Dendritic cell treated with granulocyte-macrophage colony-stimulating factor and Interleukin-4, amounts not matched to agents 40 ng/mL and 50 ng/mL, for 4 days (primary cell): Measurements from ENCODE around the gene COQ8B.

Experiments used
- H3K27ac Mint-ChIP-seq: one replicate; pipeline ENCODE4 v1.8.0; 2022; ENCODE audit warnings: mild to moderate bottlenecking, mixed read lengths
- H3K27me3 Mint-ChIP-seq: one replicate; pipeline ENCODE4 v1.8.0; 2022; ENCODE audit warnings: mild to moderate bottlenecking, mixed read lengths
- H3K36me3 Mint-ChIP-seq: one replicate; pipeline ENCODE4 v1.8.0; 2022; ENCODE audit warnings: low read depth, mixed read lengths
- H3K4me1 Mint-ChIP-seq: one replicate; pipeline ENCODE4 v1.8.0; 2022; ENCODE audit warnings: low read depth, mixed read lengths
- H3K4me3 Mint-ChIP-seq: one replicate; pipeline ENCODE4 v1.8.0; 2022; ENCODE audit warnings: mild to moderate bottlenecking, moderate library complexity, mixed read lengths
- H3K9me3 Mint-ChIP-seq: one replicate; pipeline ENCODE4 v1.8.0; 2022; ENCODE audit warnings: mixed read lengths
- intact Hi-C: fragments of 100-400 bp; cut with micrococcal nuclease; formaldehyde crosslinking; loops from one replicate; pipeline ENCODE4 v1.15.0; 2022

The COQ8B gene

GRCh38 chr19:40717880-40718773, 1.4 kb upstream of the COQ8B start:
- peak overlapping the region; percentile 95 for H3K27ac Mint-ChIP-seq
- H3K36me3 Mint-ChIP-seq, result peaks cover 34% of the 10 kb centered on the region
- no peaks in the 10 kb centered on the region for H3K27me3 Mint-ChIP-seq
- peaks cover 80% of the 10 kb centered on the region for H3K4me1 Mint-ChIP-seq
- H3K9me3 Mint-ChIP-seq, result no peaks in the 10 kb centered on the region
- intact Hi-C loops, result loop anchor here (10.0 kb wide), 1 partner anchor 57 kb away; the partner anchor contains the start of genes MIA and RAB4B
- peak overlapping the region; percentile 87 for H3K4me3 Mint-ChIP-seq

DNA sequence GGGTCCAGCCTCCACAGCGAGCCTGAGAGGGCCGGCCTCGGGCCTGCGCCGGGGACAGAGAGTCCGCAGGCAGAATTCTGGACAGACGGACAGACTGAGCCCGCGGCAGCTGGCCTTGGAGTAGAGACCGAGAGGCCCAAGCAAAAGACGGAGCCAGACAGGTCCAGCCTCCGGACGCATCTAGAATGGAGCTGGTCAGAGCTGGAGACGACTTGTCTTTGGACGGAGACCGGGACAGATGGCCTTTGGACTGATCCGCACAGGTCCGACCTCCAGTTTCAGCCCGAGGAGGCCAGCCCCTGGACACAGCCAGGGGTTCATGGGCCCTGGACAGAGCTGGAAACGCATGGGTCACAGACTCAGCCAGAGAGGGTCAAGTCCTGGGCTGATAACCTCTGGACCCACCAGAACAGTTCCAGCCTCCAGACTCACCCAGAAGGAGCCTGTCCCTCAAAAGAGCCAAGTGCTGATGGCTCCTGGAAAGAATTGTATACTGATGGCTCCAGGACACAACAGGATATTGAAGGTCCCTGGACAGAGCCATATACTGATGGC, 716 bp upstream of the COQ8B start:
- Mint-ChIP-seq H3K36me3 (peaks cover 31% of the 10 kb centered on the region), H3K9me3 (no peaks in the 10 kb centered on the region), H3K27me3 (no peaks in the 10 kb centered on the region), H3K27ac (peak overlapping the region; percentile 95), H3K4me1 (peaks cover 76% of the 10 kb centered on the region), H3K4me3 (peak overlapping the region; percentile 87)
- intact Hi-C loops, result loop anchor here (10.0 kb wide), 1 partner anchor 57 kb away; the partner anchor contains the start of genes MIA and RAB4B

DNA sequence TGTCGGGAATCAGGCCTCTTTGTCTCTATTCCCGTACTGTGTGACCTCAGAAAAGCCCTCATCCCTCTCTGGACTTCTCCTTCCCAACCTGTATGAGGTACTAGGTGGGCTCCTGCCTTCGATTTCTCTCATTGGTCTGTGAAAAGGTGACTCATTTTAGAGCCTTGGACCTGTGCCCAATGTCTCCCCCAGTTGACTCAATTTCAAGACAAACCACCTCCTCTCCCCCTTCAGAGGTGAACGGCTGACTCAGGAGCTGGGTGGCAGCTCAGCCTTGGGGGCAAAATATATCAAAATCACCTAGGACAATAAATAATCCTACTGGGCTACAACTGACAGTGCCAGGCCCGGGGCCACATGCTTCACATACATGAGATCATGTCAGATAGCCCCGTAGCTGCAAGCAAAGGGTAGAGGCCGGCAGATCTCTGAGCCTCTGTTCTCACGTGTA, 630 bp downstream of the COQ8B start:
- peak overlapping the region; percentile 95 for H3K27ac Mint-ChIP-seq
- H3K27me3 Mint-ChIP-seq, result no peaks in the 10 kb centered on the region
- H3K4me1 Mint-ChIP-seq, result peaks cover 62% of the 10 kb centered on the region
- no peaks in the 10 kb centered on the region for H3K9me3 Mint-ChIP-seq
- H3K4me3 Mint-ChIP-seq, result peak overlapping the region; percentile 88
- peaks cover 37% of the 10 kb centered on the region for H3K36me3 Mint-ChIP-seq
- intact Hi-C loops, result loop anchor here (1.0 to 10.0 kb wide), 2 partner anchors 34 to 59 kb away; partner anchors contain the start of genes ACTMAP, MIA and RAB4B

GRCh38 chr19:40714441-40715299, 2.0 kb downstream of the COQ8B start:
- Mint-ChIP-seq H3K9me3 (no peaks in the 10 kb centered on the region), H3K27me3 (no peaks in the 10 kb centered on the region), H3K4me3 (peak overlapping the region; percentile 88), H3K36me3 (peaks cover 51% of the 10 kb centered on the region), H3K27ac (peak overlapping the region; percentile 95), H3K4me1 (peaks cover 55% of the 10 kb centered on the region)
- intact Hi-C loops, result loop anchor here (10.0 kb wide), 1 partner anchor 60 kb away; the partner anchor contains the start of genes MIA and RAB4B

DNA sequence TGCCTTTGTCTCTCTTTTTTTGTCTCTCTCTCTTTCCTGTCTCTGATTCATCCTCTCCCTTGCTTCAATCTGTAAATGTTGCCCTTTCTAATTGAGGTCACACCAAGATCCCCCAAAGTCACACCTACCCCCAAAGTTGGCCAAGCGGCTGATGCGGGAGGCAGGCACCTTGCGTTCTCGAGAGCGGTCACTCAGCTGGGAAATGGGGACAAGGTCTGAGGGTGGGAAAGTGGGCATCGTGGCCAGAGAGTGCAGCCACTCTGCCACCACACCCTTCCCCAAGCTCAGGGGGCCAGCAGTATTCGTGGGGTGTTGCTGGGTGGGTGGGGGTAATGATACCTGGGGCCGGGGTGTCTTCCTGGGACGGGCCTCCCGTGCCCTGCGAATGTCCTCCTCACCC, 2.7 kb downstream of the COQ8B start:
- H3K36me3 Mint-ChIP-seq, result peaks cover 58% of the 10 kb centered on the region
- no peaks in the 10 kb centered on the region for H3K9me3 Mint-ChIP-seq
- H3K27ac Mint-ChIP-seq, result peak overlapping the region; percentile 95
- H3K4me1 Mint-ChIP-seq, result peaks cover 51% of the 10 kb centered on the region
- intact Hi-C loops, result loop anchor here (10.0 kb wide), 1 partner anchor 61 kb away; the partner anchor contains the start of genes MIA and RAB4B
- no peak overlapping the region for H3K4me3 Mint-ChIP-seq
- no peaks in the 10 kb centered on the region for H3K27me3 Mint-ChIP-seq

- Mint-ChIP-seq H3K4me3 (no peak overlapping the region), H3K27me3 (no peaks in the 10 kb centered on the region), H3K36me3 (peaks cover 81% of the 10 kb centered on the region), H3K9me3 (no peaks in the 10 kb centered on the region), H3K27ac (no peak overlapping the region), H3K4me1 (peaks cover 22% of the 10 kb centered on the region)
- intact Hi-C loops, result loop anchor here (10.0 kb wide), 1 partner anchor 65 kb away; the partner anchor contains the start of genes MIA and RAB4B
Measured at GRCh38 chr19:40709817-40710216, 6.9 kb downstream of the COQ8B start.

- Mint-ChIP-seq H3K4me1 (peaks cover 12% of the 10 kb centered on the region), H3K27ac (no peak overlapping the region), H3K4me3 (no peak overlapping the region), H3K27me3 (no peaks in the 10 kb centered on the region), H3K36me3 (peaks cover 88% of the 10 kb centered on the region), H3K9me3 (no peaks in the 10 kb centered on the region)
- intact Hi-C loops, result no loop called here
Measured at GRCh38 chr19:40707615-40708014, 9.1 kb downstream of the COQ8B start.

DNA sequence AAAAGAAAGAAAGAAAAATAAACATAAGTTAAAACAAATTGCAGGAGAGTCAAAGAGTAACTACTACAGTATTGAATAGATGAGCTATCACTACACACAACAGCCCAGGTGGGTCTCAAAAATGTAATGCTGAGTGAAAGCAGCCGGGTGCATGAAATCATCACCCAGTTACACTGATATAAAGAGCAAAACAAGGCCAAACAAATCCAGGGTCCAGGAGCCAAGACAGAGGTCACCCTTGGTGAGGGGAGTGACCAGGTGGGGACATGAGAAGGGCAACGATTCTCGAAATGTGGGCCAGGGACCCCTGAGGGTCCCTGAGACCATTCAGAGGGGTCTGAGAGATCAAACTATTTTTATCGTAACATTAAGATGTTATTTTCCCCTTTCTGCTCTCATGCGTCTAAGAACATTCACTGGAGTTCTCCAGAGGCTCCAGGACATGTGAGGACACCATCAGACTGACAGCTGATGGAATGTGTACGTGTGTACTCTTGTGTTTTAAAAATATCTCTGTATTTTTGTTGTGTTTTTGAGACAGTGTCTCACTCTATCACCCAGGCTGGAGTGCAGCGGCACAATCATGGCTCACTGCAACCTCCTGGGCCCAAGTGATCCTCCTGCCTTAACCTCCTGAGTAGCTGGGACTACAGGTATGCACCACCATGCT, 10.6 kb downstream of the COQ8B start:
- H3K36me3 Mint-ChIP-seq, result peaks cover 91% of the 10 kb centered on the region
- no peak overlapping the region for H3K27ac Mint-ChIP-seq
- intact Hi-C loops, result no loop called here
- H3K27me3 Mint-ChIP-seq, result no peaks in the 10 kb centered on the region
- no peak overlapping the region for H3K4me3 Mint-ChIP-seq
- H3K4me1 Mint-ChIP-seq, result peaks cover 12% of the 10 kb centered on the region
- H3K9me3 Mint-ChIP-seq, result no peaks in the 10 kb centered on the region

GRCh38 chr19:40705362-40705651, 11.4 kb downstream of the COQ8B start:
- H3K27ac Mint-ChIP-seq, result no peak overlapping the region
- H3K4me3 Mint-ChIP-seq, result no peak overlapping the region
- H3K4me1 Mint-ChIP-seq, result peaks cover 7% of the 10 kb centered on the region
- no peaks in the 10 kb centered on the region for H3K9me3 Mint-ChIP-seq
- H3K27me3 Mint-ChIP-seq, result no peaks in the 10 kb centered on the region
- intact Hi-C loops, result no loop called here
- peaks cover 91% of the 10 kb centered on the region for H3K36me3 Mint-ChIP-seq

DNA sequence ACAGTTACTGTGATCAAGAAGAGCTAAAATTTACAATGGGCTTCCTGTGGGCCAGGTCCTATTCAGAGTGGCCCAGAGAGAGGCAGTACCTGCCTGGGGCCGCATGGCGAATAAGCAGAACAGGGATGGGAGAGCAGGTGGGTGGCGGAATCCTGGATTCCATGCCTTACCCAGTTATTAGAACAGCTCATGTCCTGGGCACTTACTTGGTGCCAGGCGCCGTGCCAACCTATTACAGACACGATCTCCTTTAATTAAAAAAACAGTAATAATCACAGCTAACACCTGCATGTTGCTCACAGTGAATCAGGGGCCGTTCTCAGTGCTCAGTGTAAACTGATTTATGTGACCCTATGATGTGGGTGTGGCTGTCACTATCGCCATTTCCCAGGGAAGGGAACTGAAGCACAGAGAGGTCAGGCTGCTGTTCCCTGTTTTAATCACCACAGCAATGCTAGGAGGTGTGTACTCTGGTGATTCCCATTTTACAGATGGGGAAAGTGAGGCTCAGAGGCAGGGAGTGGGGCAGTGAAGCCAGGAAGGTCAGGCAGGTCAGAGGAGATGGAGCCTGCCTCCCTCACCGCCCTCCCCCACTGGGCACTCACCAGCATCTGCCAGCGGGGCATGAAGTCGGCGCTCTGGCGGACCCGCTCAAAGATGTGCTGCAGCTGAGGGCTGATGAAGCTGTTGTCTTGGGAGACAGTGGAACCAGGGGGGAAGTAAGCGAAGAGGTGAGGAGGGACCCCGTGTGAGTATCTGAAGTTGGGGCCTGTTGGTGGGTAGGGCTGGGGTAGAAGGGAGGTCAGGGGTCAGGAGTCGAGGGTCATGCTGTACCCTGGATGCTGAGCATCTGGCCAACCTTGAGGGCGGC, 12.0 kb downstream of the COQ8B start:
- peaks cover 7% of the 10 kb centered on the region for H3K4me1 Mint-ChIP-seq
- peaks cover 91% of the 10 kb centered on the region for H3K36me3 Mint-ChIP-seq
- no peak overlapping the region for H3K4me3 Mint-ChIP-seq
- H3K27me3 Mint-ChIP-seq, result no peaks in the 10 kb centered on the region
- no peaks in the 10 kb centered on the region for H3K9me3 Mint-ChIP-seq
- no peak overlapping the region for H3K27ac Mint-ChIP-seq
- intact Hi-C loops, result no loop called here

DNA sequence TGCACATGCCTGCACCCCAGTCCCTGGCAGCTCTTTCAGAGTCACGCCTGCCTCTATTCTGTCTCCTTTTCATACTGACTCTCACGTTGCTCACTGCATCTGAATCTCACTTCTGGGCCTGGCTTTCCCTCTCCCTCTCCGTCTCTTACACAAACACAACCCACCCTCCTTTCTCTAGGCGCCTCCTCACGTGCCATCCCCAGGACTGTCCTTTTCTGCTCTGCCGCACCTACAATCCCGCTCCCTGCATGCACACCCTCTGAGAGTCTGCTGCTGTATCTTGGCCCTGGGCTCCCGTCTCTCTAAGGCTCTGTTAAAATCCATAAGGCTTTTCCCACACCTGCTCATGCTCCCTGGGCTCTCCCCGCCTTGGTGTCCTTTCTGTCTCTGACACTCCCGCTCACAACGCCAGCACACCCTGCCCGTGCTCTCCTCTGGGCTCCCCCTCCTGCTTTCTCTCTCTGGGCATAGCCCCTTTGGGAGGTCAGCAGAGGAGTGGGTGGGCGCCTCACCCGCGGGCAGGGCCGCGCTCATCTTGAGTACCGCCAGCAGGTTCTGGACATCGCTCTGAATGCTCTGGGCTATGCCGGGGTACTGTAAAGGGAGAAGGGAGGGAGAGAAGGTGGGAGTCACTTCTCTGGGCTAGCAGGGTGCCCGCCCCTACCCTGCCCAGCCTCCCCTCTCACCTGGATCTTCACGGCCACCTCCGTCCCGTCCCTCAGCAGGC, 13.5 kb downstream of the COQ8B start:
- intact Hi-C loops, result no loop called here
- peaks cover 89% of the 10 kb centered on the region for H3K36me3 Mint-ChIP-seq
- H3K4me1 Mint-ChIP-seq, result peaks cover 7% of the 10 kb centered on the region
- no peaks in the 10 kb centered on the region for H3K9me3 Mint-ChIP-seq
- H3K27me3 Mint-ChIP-seq, result no peaks in the 10 kb centered on the region
- H3K27ac Mint-ChIP-seq, result no peak overlapping the region
- H3K4me3 Mint-ChIP-seq, result no peak overlapping the region

DNA sequence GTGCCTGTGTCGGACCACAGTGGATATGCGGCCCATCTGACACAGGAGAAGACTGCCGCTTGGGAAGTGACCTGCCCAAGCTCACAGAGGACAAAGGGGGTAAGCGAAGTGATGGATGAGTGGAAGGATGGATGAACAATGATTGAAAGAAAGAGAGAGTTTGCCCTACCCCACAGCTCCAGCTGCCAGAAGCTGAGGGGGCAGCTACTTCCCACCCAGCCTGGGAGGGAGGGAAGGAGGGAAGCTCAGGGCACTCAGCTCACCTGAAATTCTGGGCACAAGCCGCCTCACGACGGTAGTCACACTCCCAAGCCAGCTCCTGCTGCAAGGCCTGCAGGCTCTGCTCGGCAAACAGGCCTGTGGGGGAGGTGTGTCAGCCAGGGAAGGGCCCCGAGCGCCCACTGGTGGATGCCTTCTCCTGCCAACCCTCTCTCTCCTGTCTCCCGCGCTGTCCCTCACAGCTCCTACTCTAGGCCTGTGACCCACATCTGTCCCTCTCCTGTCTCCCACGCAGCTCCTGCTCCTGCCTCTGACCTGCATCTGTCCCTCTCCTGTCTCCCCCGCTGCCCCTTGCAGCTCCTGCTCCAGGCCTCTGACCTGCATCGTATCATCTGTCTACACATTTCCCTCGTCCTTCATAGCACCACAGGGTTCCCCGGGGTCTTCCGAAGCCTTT, 14.2 kb downstream of the COQ8B start:
- intact Hi-C loops, result no loop called here
- H3K36me3 Mint-ChIP-seq, result peaks cover 88% of the 10 kb centered on the region
- H3K9me3 Mint-ChIP-seq, result no peaks in the 10 kb centered on the region

More for the DNA sequence above, 14.2 kb downstream of the COQ8B start:
- Mint-ChIP-seq H3K27ac (no peak overlapping the region), H3K4me1 (peaks cover 7% of the 10 kb centered on the region), H3K4me3 (no peak overlapping the region), H3K27me3 (no peaks in the 10 kb centered on the region)
